Right ventricle myocardium superior (tissue), 1 donor: ENCODE data around the gene OR6C1. TPM values are rescaled to one million over a fixed set of nuclear protein-coding genes. Genes with fewer than 3 reads are reported as not detected.
"Not testable (repeated sequence)": the region's sequence is repeated elsewhere in the genome, so short reads cannot be mapped to it uniquely, and the experiment has no call there.

Source experiments
- ATAC-seq: fragments of 200-7000 bp; cut with Tn5 transposase; one replicate; pipeline ENCODE4 v1.9.1; 2020; ENCODE audit warnings: mild to moderate bottlenecking; ENCODE audit not compliant: poor library complexity
- DNase-seq: peaks from one replicate; pipeline ENCODE4 v3.0.0-alpha.2; 2020
- intact Hi-C: fragments of 100-400 bp; cut with DNase I; formaldehyde crosslinking; loops from one replicate; pipeline ENCODE4 v1.11.2; 2022
- long read RNA-seq: library from polyadenylated mRNA; unstranded; transcript quantifications from one replicate; pipeline ENCODE4 v2.0.0, GENCODE V29; 2021
- total RNA-seq: library from RNA; stranded (reverse); fragmentation: NEBNext Ultra II Directional; extraction: Animal tissue kit (Norgen Biotek cat#: 25700); gene quantifications from one replicate; pipeline ENCODE4 v1.2.1, GENCODE V29; 2021
- donor health status: DM: no; HTN: yes; CAD: no; lungs with severe emphysema.

OR6C1 gene
- not detected for total RNA-seq
- long read RNA-seq = 0 reads

GRCh38 chr12:55314043-55314442 lies at the start of gene OR6C1:
Gene OR6C1 (plus strand): TSS chr12:55314343. CDS start chr12:55320600, 6,257 bp downstream.
- no peak for ATAC-seq
- DNase-seq = no peak
- intact Hi-C loops = no loop called here

DNA sequence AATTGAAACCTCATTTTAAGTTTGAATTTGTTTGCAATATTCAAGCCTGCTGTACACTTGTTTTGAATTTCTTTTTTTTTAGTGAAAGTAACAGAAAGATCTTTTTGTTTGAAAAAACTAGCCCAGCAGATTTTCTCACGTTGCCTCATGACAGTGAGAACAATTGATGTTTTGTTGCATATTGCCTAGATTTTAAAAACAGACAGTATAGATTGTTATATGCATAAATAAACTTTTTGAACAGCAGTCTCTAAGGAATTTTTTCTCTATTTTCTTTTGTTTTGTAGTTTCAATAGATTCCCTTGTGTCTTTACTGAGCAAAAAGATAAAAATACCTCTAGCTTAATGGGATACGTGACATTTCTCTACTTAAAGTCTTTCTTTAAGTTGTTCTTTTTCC lies 33.2 kb upstream of the OR6C1 start:
- intact Hi-C loops = no loop called here
- ATAC-seq (no peak), DNase-seq (no peak)

GRCh38 chr12:55289999-55290398 lies 24.1 kb upstream of the OR6C1 start:
- intact Hi-C loops = no loop called here

DNA sequence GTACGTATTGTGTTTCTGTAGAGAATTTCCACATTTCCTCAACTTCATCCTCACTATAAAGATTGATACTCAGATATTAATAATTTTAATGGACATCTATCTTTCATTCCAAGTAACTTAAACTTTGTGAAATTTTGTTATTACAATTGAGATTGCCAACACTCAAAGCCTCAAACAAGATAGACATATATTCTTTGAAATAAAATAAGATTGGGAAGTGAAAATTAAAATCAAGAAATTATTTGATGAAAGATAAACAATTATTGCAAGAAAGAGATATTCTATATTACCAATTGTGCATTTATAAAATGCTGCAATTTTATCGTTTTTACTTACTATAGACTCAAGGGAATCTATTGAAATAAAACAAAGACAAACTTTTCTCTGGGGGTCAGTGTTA lies 17.7 kb upstream of the OR6C1 start, which contains the start of gene OR6C6:
Gene OR6C6, minus strand, starts transcription at position 101 of the 400 bp plus-strand sequence. CDS start 1,337 bp downstream, outside the sequence.
- no peak for DNase-seq
- ATAC-seq = no peak
- intact Hi-C loops = no loop called here

More at GRCh38 chr12:55289999-55290398, 24.1 kb upstream of the OR6C1 start:
- ATAC-seq (no peak), DNase-seq (no peak)

DNA sequence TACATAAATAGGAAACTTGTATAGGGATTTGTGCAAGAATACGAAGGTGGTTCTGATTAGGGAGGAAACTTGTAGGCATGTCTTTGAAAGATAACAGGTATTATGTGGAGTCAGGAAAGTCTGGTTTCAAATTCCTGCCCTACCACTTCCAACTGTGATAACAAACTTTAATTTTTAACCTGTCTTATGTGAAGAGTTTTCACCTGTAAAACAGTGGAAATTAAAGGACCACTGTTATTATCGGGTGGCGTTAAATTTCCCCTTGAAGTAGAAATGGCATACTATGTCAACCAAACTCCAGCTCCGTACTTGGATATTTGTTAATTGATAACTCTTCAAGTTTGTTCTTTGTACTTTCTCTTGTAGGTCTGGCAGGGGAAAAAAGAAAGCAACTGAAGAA lies 6.1 kb downstream of the OR6C1 start:
- ATAC-seq = no peak

DNA sequence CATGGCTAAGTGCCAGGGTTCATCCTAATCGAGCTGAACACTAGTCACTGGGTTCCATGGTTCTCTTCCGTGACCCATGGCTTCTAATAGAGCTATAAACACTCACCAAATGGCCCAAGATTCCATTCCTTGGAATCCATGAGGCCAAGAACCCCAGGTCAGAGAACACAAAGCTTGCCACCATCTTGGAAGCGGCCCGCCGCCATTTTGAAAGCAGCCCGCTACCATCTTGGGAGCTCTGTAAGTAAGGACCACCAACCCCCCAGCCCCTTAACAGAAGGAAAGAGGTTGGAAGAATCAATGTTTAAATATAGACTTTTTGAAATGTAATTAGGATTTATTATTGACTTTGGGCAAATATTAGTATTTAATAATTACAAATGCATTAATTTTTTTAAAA lies 11.7 kb downstream of the OR6C1 start:
- intact Hi-C loops, ATAC-seq, DNase-seq: not testable (repeated sequence)

More for the DNA sequence above, 6.1 kb downstream of the OR6C1 start:
- DNase-seq = no peak
- intact Hi-C loops = no loop called here

DNA sequence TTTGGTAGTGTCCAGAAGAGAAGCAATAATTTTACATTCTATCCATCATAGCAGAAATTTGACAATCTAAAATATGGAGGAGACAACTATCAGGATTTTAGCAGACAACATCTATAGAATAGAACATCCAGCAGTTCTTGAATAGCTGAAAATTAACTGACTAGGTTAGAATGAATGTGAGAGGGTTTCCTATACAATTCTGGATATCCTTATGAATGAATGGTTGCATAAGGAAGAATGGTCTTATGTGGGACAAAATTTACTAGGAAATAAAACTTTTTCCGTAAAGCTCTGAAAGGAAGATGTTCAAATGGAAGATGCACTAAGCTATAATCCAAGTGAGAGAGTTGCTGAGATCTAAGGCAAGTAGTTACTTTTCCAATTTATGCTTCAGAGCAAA lies 16.3 kb downstream of the OR6C1 start, which contains the start of gene OR6C3:
Gene OR6C3, plus strand, starts transcription at position 301 of the 400 bp plus-strand sequence. CDS start 955 bp downstream, outside the sequence.
- ATAC-seq (no peak), DNase-seq (no peak)
- intact Hi-C loops = no loop called here

- no peak for DNase-seq
- no peak for ATAC-seq
- intact Hi-C loops = no loop called here
Observed at GRCh38 chr12:55336002-55336401, 21.9 kb downstream of the OR6C1 start.

GRCh38 chr12:55355338-55355737 lies 41.2 kb downstream of the OR6C1 start:
- DNase-seq, intact Hi-C loops, ATAC-seq: not testable (repeated sequence)

- no peak for ATAC-seq
- intact Hi-C loops = no loop called here
- DNase-seq = no peak
Observed at GRCh38 chr12:55362675-55363074, 48.5 kb downstream of the OR6C1 start, which contains the start of gene OR6C75. Gene OR6C75 (plus strand): TSS chr12:55362975. CDS start chr12:55365111, 2,136 bp downstream.

DNA sequence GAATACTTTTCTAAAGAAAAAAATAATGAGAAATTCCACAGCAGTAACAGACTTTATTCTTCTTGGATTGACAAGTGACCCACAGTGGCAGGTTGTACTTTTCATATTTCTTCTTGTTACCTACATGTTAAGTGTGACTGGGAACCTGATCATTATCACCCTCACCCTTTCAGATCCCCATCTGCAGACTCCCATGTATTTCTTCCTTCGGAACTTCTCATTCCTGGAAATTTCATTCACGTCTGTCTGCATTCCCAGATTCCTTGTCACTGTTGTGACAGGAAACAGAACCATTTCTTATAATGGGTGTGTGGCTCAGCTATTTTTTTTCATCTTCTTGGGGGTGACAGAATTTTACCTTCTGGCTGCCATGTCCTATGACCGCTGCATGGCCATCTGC lies 50.9 kb downstream of the OR6C1 start:
- intact Hi-C loops = no loop called here
- ATAC-seq (no peak), DNase-seq (no peak)

Other genes with a start within 250 kb of the OR6C1 start
- gene OR9K2, start 187.9 kb upstream of the OR6C1 start, total RNA-seq = not detected
- gene OR10A7, start 93.3 kb upstream of the OR6C1 start, total RNA-seq = not detected
- gene OR6C74, start 69.7 kb upstream of the OR6C1 start, total RNA-seq = not detected
- gene OR6C6, start 17.8 kb upstream of the OR6C1 start, total RNA-seq = not detected
- gene OR6C3, start 16.4 kb downstream of the OR6C1 start, total RNA-seq = not detected
- not detected for gene OR6C75, start 48.6 kb downstream of the OR6C1 start, total RNA-seq
- gene OR6C65, start 86.2 kb downstream of the OR6C1 start, total RNA-seq = not detected
- gene OR6C76, start 111.9 kb downstream of the OR6C1 start, total RNA-seq = not detected
- not detected for gene OR6C2, start 129.7 kb downstream of the OR6C1 start, total RNA-seq
- gene OR6C70, start 155.8 kb downstream of the OR6C1 start, total RNA-seq = not detected
- gene OR6C68, start 178.0 kb downstream of the OR6C1 start, total RNA-seq = not detected
- gene OR6C4, start 235.3 kb downstream of the OR6C1 start, total RNA-seq = not detected